ENCODE data around the gene MAD2L2.

The MAD2L2 gene

GRCh38 chr1:11714831-11715575 is 34.1 kb upstream of the MAD2L2 start:
- TF ChIP-seq CTCF (IDR thresholded peaks at IDR 0.05; ENCODE audit: insufficient read depth, low read depth, low read length, missing control alignments), result no peak
- no peak for DNase-seq (ENCODE audit: low read depth)
- H3K4me3 ChIP-seq (ENCODE audit: low read depth, low read length), result no peak overlapping the region

GRCh38 chr1:11713095-11713494 is 32.1 kb upstream of the MAD2L2 start:
- TF ChIP-seq CTCF (IDR thresholded peaks at IDR 0.05; ENCODE audit: insufficient read depth, low read depth, low read length, missing control alignments), result no peak
- H3K4me3 ChIP-seq (ENCODE audit: low read depth, low read length), result no peak overlapping the region
- no peak for DNase-seq (ENCODE audit: low read depth)

GRCh38 chr1:11712285-11712684 is 31.3 kb upstream of the MAD2L2 start:
- H3K4me3 ChIP-seq (ENCODE audit: low read depth, low read length), result no peak overlapping the region
- no peak for TF ChIP-seq CTCF (IDR thresholded peaks at IDR 0.05; ENCODE audit: insufficient read depth, low read depth, low read length, missing control alignments)
- DNase-seq (ENCODE audit: low read depth), result no peak

GRCh38 chr1:11711490-11711889 is 30.5 kb upstream of the MAD2L2 start:
- no peak overlapping the region for H3K4me3 ChIP-seq (ENCODE audit: low read depth, low read length)
- DNase-seq (ENCODE audit: low read depth), result no peak
- TF ChIP-seq CTCF (IDR thresholded peaks at IDR 0.05; ENCODE audit: insufficient read depth, low read depth, low read length, missing control alignments), result no peak

- no peak for DNase-seq (ENCODE audit: low read depth)
- no peak for TF ChIP-seq CTCF (IDR thresholded peaks at IDR 0.05; ENCODE audit: insufficient read depth, low read depth, low read length, missing control alignments)
- H3K4me3 ChIP-seq (ENCODE audit: low read depth, low read length), result no peak overlapping the region
Measured at GRCh38 chr1:11708554-11709350, 27.8 kb upstream of the MAD2L2 start.

GRCh38 chr1:11707621-11708276 is 26.8 kb upstream of the MAD2L2 start:
- no peak for TF ChIP-seq CTCF (IDR thresholded peaks at IDR 0.05; ENCODE audit: insufficient read depth, low read depth, low read length, missing control alignments)
- no peak overlapping the region for H3K4me3 ChIP-seq (ENCODE audit: low read depth, low read length)
- no peak for DNase-seq (ENCODE audit: low read depth)

Measured in GM12865 (cell line).